Natural killer cell (primary cell): Measurements from ENCODE around the gene SCAF4. TPM values are rescaled to one million over a fixed set of nuclear protein-coding genes. Genes with fewer than 3 reads are reported as not detected.

Experiments
- ATAC-seq, 3 donors: fragments of 150-1000 bp in 2 of 3; fragments of 200-7000 bp in 1 of 3; cut with Tn5 transposase; 1 replicate in 1 of 3; 2 replicates in 2 of 3; pipeline ENCODE4 v1.10.0; 2021; ENCODE audit warnings: mild to moderate bottlenecking in 2 of 3, moderate library complexity in 2 of 3
- DNase-seq, 2 donors: peaks; one replicate each; pipeline versions ENCODE4 v3.0.0 to v3.0.0-alpha.2; 2013 to 2021; ENCODE audit warnings: mixed read lengths in 1 of 2
- H3K27ac ChIP-seq: one replicate; pipeline ENCODE4 v1.5.1; 2013; ENCODE audit warnings: mild to moderate bottlenecking, low read length
- H3K27me3 ChIP-seq: one replicate; pipeline ENCODE4 v1.6.1; 2013; ENCODE audit warnings: low read length; ENCODE audit not compliant: control insufficient read depth, insufficient read depth
- H3K36me3 ChIP-seq: one replicate; pipeline ENCODE4 v1.6.1; 2013; ENCODE audit warnings: low read length; ENCODE audit not compliant: control insufficient read depth, insufficient read depth
- H3K4me1 ChIP-seq: one replicate; pipeline ENCODE4 v1.6.1; 2013; ENCODE audit warnings: low read length; ENCODE audit not compliant: control insufficient read depth, insufficient read depth
- H3K4me3 ChIP-seq: one replicate; pipeline ENCODE4 v1.5.1; 2013; ENCODE audit warnings: low read length
- H3K9me3 ChIP-seq: one replicate; pipeline ENCODE4 v1.6.1; 2013; ENCODE audit warnings: low read length; ENCODE audit not compliant: control insufficient read depth, insufficient read depth
- H3K27ac Mint-ChIP-seq, 2 donors: one replicate each; pipeline ENCODE4 v1.8.0; 2022; ENCODE audit warnings: mild to moderate bottlenecking in 2 of 2, mixed read lengths in 2 of 2, moderate library complexity in 1 of 2
- H3K27me3 Mint-ChIP-seq, 2 donors: one replicate each; pipeline ENCODE4 v1.8.0; 2022; ENCODE audit warnings: low read depth in 2 of 2, mixed read lengths in 2 of 2
- H3K36me3 Mint-ChIP-seq: one replicate; pipeline ENCODE4 v1.8.0; 2022; ENCODE audit warnings: mixed read lengths
- H3K4me1 Mint-ChIP-seq, 2 donors: one replicate each; pipeline ENCODE4 v1.8.0; 2022; ENCODE audit warnings: mixed read lengths in 2 of 2
- H3K4me3 Mint-ChIP-seq: one replicate; pipeline ENCODE4 v1.8.0; 2022; ENCODE audit warnings: mild to moderate bottlenecking, moderate library complexity, mixed read lengths
- H3K9me3 Mint-ChIP-seq, 2 donors: one replicate each; pipeline ENCODE4 v1.8.0; 2022; ENCODE audit warnings: mixed read lengths in 2 of 2
- WGBS: methylation state at CpG from one replicate; pipeline ENCODE4 v1.1.7; 2013; ENCODE audit warnings: missing lambda C conversion rate; ENCODE audit not compliant: insufficient coverage; 5-methylcytosine and 5-hydroxymethylcytosine counted together
- intact Hi-C: fragments of 100-400 bp; cut with micrococcal nuclease; formaldehyde crosslinking; loops from one replicate; pipeline ENCODE4 v1.14.2; 2022
- total RNA-seq, 4 donors: library from RNA; stranded (reverse); fragments of 120-200 nt in 1 of 4; gene quantifications; one replicate each; pipeline versions ENCODE4 v1.2.3 to v1.2.4, GENCODE V29; 2013 to 2022
- TF ChIP-seq, protein P1 (sequence below): fragments of 200-600 bp; IDR thresholded peaks from one replicate; pipeline ENCODE4 v1.8.0; 2022; ENCODE audit warnings: antibody characterized with exemption

SCAF4 gene
- total RNA-seq: 100 to 1,000 TPM in 2 of 3 donors, 10 to 100 TPM in 1; 93.2 to 109 (median 101) TPM
- total RNA-seq (2013): 33.7 TPM

DNA sequence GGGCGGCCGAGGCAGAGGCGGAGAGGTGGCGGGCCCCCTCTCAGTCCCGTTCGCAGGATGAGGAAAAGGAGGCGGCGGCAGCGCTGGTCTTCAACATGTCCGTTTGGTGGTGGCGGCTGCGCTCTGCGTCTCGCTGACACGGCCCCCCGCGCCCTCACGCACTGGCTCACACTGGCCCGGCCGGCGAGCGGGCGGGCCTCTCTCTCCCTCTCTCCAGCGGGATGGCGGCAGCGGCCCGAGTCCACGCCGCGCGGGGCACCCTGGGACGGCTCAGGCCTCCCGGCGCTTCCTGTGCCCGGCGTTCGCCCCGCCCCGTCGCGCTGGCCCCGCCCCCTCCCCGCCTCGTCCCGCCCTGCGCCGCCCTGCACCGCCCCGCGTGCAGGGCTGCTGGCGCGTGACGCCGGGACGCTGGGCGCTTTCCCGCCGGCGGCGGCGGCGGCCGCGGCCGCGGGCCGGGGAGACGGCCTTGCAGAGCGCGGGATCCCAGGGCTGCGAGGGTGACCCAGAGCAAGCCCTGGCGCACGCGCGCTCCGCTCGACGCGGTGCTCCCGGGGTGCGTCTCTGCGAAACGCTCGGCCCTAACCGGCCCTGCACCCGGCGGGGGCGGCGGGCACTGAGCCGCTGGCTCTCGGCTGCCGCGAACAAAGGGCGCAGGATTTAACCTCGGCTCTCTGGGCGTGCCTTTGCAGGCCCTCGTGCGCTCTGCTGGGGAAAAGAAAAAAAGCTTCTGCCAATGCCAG, at the start of gene SCAF4:
SCAF4 (minus strand) TSS at position 262 of the 740 bp plus-strand sequence. CDS start 426 bp downstream, outside the sequence.
- peak; percentile 87 to 97 (median 90) for ATAC-seq
- Histone ChIP-seq H3K9me3 (no peaks in the 10 kb centered on the region), H3K36me3 (no peaks in the 10 kb centered on the region), H3K27ac (peak within 1 kb of the TSS; percentile 82), H3K4me3 (peak within 1 kb of the TSS; percentile 62), H3K4me1 (peaks cover 21% of the 10 kb centered on the region), H3K27me3 (no peaks in the 10 kb centered on the region)
- no peak within 1 kb of the TSS for H3K27ac Mint-ChIP-seq
- intact Hi-C loops: loop anchor here (1.0 to 5.0 kb wide), 2 partner anchors 73 to 880 kb away; partner anchors contain the start of genes CFAP298 and SOD1
- H3K4me3 Mint-ChIP-seq: peak within 1 kb of the TSS; percentile 84
- peak; percentile 77 to 90 for DNase-seq
- no peaks in the 10 kb centered on the region for H3K36me3 Mint-ChIP-seq
- under 1% methylated on average over 98 of the region's 98 CpGs for whole genome bisulfite sequencing
- H3K27me3 Mint-ChIP-seq: no peaks in the 10 kb centered on the region
- H3K9me3 Mint-ChIP-seq: no peaks in the 10 kb centered on the region
- peaks cover 4 to 17% of the 10 kb centered on the region in 2 donors for H3K4me1 Mint-ChIP-seq
- TF ChIP-seq, protein P1, sequence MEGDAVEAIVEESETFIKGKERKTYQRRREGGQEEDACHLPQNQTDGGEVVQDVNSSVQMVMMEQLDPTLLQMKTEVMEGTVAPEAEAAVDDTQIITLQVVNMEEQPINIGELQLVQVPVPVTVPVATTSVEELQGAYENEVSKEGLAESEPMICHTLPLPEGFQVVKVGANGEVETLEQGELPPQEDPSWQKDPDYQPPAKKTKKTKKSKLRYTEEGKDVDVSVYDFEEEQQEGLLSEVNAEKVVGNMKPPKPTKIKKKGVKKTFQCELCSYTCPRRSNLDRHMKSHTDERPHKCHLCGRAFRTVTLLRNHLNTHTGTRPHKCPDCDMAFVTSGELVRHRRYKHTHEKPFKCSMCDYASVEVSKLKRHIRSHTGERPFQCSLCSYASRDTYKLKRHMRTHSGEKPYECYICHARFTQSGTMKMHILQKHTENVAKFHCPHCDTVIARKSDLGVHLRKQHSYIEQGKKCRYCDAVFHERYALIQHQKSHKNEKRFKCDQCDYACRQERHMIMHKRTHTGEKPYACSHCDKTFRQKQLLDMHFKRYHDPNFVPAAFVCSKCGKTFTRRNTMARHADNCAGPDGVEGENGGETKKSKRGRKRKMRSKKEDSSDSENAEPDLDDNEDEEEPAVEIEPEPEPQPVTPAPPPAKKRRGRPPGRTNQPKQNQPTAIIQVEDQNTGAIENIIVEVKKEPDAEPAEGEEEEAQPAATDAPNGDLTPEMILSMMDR: no peak

- Histone ChIP-seq H3K27me3 (no peaks in the 10 kb centered on the region), H3K27ac (no peak overlapping the region), H3K36me3 (no peaks in the 10 kb centered on the region), H3K4me1 (no peaks in the 10 kb centered on the region), H3K4me3 (no peak overlapping the region), H3K9me3 (no peaks in the 10 kb centered on the region)
- Mint-ChIP-seq H3K9me3 (peaks cover 3 to 5% of the 10 kb centered on the region in 2 donors), H3K27ac (no peak overlapping the region), H3K4me1 (peaks cover 4% of the 10 kb centered on the region in 2 donors), H3K27me3 (peaks cover 9 to 12% of the 10 kb centered on the region in 2 donors), H3K4me3 (no peak overlapping the region), H3K36me3 (no peaks in the 10 kb centered on the region)
- TF ChIP-seq, protein P1: no peak
- ATAC-seq (no peak), DNase-seq (no peak)
- intact Hi-C loops: no loop called here
- 67% methylated on average over 1 of the region's 4 CpGs for WGBS
Observed at GRCh38 chr21:31780944-31781343, 49.0 kb upstream of the SCAF4 start.

DNA sequence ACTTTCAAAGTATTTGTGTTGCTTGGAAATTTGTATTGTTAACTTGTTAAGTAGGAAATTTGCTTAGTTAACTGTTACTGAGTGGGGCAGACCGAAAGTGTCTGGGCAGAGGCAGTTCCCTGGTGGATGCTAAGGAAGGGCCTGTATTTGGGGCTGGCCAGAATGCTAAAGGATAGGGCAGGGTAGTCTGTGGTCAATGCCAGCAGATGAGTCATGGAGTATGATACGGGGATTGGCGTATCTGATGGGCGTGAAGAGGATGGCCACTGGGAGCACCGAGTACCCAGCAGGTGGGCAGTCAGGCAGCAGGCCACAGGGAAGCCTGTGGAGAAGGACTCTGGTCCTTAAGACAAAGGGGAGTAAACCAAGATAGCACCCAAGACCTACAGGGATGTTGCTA, 46.6 kb upstream of the SCAF4 start:
- Histone ChIP-seq H3K9me3 (no peaks in the 10 kb centered on the region), H3K4me1 (peaks cover under 1% of the 10 kb centered on the region), H3K4me3 (no peak overlapping the region), H3K27me3 (no peaks in the 10 kb centered on the region), H3K27ac (no peak overlapping the region), H3K36me3 (no peaks in the 10 kb centered on the region)
- no peaks in the 10 kb centered on the region for H3K4me1 Mint-ChIP-seq
- WGBS: 92% methylated on average over 5 of the region's 5 CpGs
- intact Hi-C loops: no loop called here
- no peak overlapping the region for H3K4me3 Mint-ChIP-seq
- no peaks in the 10 kb centered on the region for H3K9me3 Mint-ChIP-seq
- no peak overlapping the region for H3K27ac Mint-ChIP-seq
- DNase-seq: no peak
- TF ChIP-seq, protein P1: no peak
- H3K27me3 Mint-ChIP-seq: peaks cover 9 to 12% of the 10 kb centered on the region in 2 donors
- no peak for ATAC-seq
- no peaks in the 10 kb centered on the region for H3K36me3 Mint-ChIP-seq
